Activated CD8-positive, alpha-beta memory T cell treated with anti-CD3 and anti-CD28 coated beads, Interleukin-2, amount 50 U/mL, for 24 hours (primary cell): ENCODE measurements around the gene KIF3A.

Experiments
- DNase-seq: peaks from one replicate; pipeline ENCODE4 v3.0.0-alpha.2; 2020; ENCODE audit errors: extremely low read depth

KIF3A gene

GRCh38 chr5:132736853-132737833, at the start of gene KIF3A:
KIF3A (minus strand) TSS chr5:132737546; CDS start chr5:132737419, 127 bp downstream.
- peak; percentile 96 for DNase-seq

GRCh38 chr5:132787076-132787475, 49.7 kb upstream of the KIF3A start:
- DNase-seq: no peak

GRCh38 chr5:132785864-132786263, 48.5 kb upstream of the KIF3A start:
- DNase-seq: no peak

GRCh38 chr5:132785365-132785764, 48.0 kb upstream of the KIF3A start:
- DNase-seq: no peak

GRCh38 chr5:132782101-132782500, 44.8 kb upstream of the KIF3A start:
- no peak for DNase-seq

- no peak for DNase-seq
Measured at GRCh38 chr5:132781029-132781428, 43.7 kb upstream of the KIF3A start.

- DNase-seq: no peak
Measured at GRCh38 chr5:132780577-132780976, 43.2 kb upstream of the KIF3A start.

- no peak for DNase-seq
Measured at GRCh38 chr5:132779961-132780360, 42.6 kb upstream of the KIF3A start.

GRCh38 chr5:132778856-132779255, 41.5 kb upstream of the KIF3A start:
- no peak for DNase-seq

- DNase-seq: no peak
Measured at GRCh38 chr5:132778129-132778528, 40.8 kb upstream of the KIF3A start.

- DNase-seq: no peak
Measured at GRCh38 chr5:132777209-132778069, 40.1 kb upstream of the KIF3A start, which contains the start of gene SEPTIN8. SEPTIN8 (minus strand) TSS chr5:132777239; CDS start chr5:132777137, 102 bp downstream.

- no peak for DNase-seq
Measured at GRCh38 chr5:132776938-132777208, 39.5 kb upstream of the KIF3A start.

GRCh38 chr5:132776131-132776937, 39.0 kb upstream of the KIF3A start:
- no peak for DNase-seq

GRCh38 chr5:132775476-132775961, 38.2 kb upstream of the KIF3A start:
- DNase-seq: no peak

- DNase-seq: no peak
Measured at GRCh38 chr5:132774896-132775295, 37.5 kb upstream of the KIF3A start.

- no peak for DNase-seq
Measured at GRCh38 chr5:132774406-132774805, 37.1 kb upstream of the KIF3A start.

GRCh38 chr5:132773601-132774355, 36.4 kb upstream of the KIF3A start:
- no peak for DNase-seq

- no peak for DNase-seq
Measured at GRCh38 chr5:132773114-132773513, 35.8 kb upstream of the KIF3A start.

- DNase-seq: no peak
Measured at GRCh38 chr5:132772291-132773070, 35.1 kb upstream of the KIF3A start.

GRCh38 chr5:132771503-132771998, 34.2 kb upstream of the KIF3A start:
- no peak for DNase-seq
